Measurements from ENCODE around the gene DDX52. TPM values are rescaled to one million over a fixed set of nuclear protein-coding genes. Genes with fewer than 3 reads are reported as not detected.

Gene DDX52
- total and polyA plus RNA-seq, 9 of the 15 experiments (the other 6 are each of a cell fraction or from before 2014, with no cell fraction given) = 19.1 to 50.5 (median 34.8) TPM

GRCh38 chr17:37609170-37610040 is 33.8 kb downstream of the DDX52 start, which contains the start of gene SYNRG (continued):
- TF ChIP-seq AFF4 (CRISPR knock-in tag; IDR thresholded peaks at IDR 0.05) (peak; percentile 54; the same call in 1 of the 2 replicates), KDM5B (IDR thresholded peaks at IDR 0.05; ENCODE audit: insufficient replicate concordance, low read depth, low read length) (peak; percentile 80), ELF2 (CRISPR knock-in tag; IDR thresholded peaks at IDR 0.05) (peak; percentile 89), FIP1L1 (IDR thresholded peaks at IDR 0.05; ENCODE audit: low read depth, low read length, poor library complexity, severe bottlenecking) (peak; percentile 97), ETV6 (IDR thresholded peaks at IDR 0.05; ENCODE audit: borderline replicate concordance in 1 of 2, low read depth in 2 of 2, low read length in 1 of 2) (0 out of 4 replicates have a peak, but pooled peaks of 1 of the 2 experiments have one; percentile 18), ETV6 (CRISPR knock-in tag; IDR thresholded peaks at IDR 0.05; ENCODE audit: borderline replicate concordance) (no peak), CSDE1 (IDR thresholded peaks at IDR 0.05) (peak in 1 of 2 experiments; percentile 14; a peak in 1 of 4 replicates), HNRNPK (IDR thresholded peaks at IDR 0.05; ENCODE audit: low read depth, low read length, poor library complexity, severe bottlenecking) (peak; percentile 94), HDAC2 (IDR thresholded peaks at IDR 0.05) (no peak), ZNF316 (IDR thresholded peaks at IDR 0.05) (peak; percentile 36; the same call in 1 of the 2 replicates), MAFG (tag; conservative IDR thresholded peaks at IDR 0.05) (0 out of 2 replicates have a peak, but pooled peaks have one; percentile 39), PML (IDR thresholded peaks at IDR 0.05; ENCODE audit: low read length) (peak; percentile 60), ATF7 (IDR thresholded peaks at IDR 0.05) (peak; percentile 87), SMARCE1 (IDR thresholded peaks at IDR 0.05) (0 out of 2 replicates have a peak, but pooled peaks have one; percentile 16), STAT5A (IDR thresholded peaks at IDR 0.05; ENCODE audit: borderline replicate concordance, low read length) (peak; percentile 54; the same call in 1 of the 2 replicates), CGGBP1 (CRISPR knock-in tag; IDR thresholded peaks at IDR 0.05) (peak; percentile 67; the same call in 1 of the 2 replicates), TFE3 (CRISPR knock-in tag; IDR thresholded peaks at IDR 0.05) (peak; percentile 99)
- TF ChIP-seq, protein P1, sequence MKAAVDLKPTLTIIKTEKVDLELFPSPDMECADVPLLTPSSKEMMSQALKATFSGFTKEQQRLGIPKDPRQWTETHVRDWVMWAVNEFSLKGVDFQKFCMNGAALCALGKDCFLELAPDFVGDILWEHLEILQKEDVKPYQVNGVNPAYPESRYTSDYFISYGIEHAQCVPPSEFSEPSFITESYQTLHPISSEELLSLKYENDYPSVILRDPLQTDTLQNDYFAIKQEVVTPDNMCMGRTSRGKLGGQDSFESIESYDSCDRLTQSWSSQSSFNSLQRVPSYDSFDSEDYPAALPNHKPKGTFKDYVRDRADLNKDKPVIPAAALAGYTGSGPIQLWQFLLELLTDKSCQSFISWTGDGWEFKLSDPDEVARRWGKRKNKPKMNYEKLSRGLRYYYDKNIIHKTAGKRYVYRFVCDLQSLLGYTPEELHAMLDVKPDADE (conservative IDR thresholded peaks at IDR 0.05; ENCODE audit: control insufficient read depth, low read depth, low read length) = peak; percentile 94; the same call in 1 of the 2 replicates
- TF ChIP-seq, protein P2, sequence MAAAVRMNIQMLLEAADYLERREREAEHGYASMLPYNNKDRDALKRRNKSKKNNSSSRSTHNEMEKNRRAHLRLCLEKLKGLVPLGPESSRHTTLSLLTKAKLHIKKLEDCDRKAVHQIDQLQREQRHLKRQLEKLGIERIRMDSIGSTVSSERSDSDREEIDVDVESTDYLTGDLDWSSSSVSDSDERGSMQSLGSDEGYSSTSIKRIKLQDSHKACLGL (CRISPR knock-in tag; IDR thresholded peaks at IDR 0.05; ENCODE audit: borderline replicate concordance, poor library complexity, severe bottlenecking) = no peak

Measured in K562 (cell line).